HG03575 (cell line): ENCODE data around the gene DIP2C.

Experiments used
- ATAC-seq: cut with Tn5 transposase; IDR thresholded peaks from one replicate; pipeline ENCODE4 v1.9.1; 2021; ENCODE audit not compliant: unreplicated experiment, insufficient number of reproducible peaks, low FRiP score; ENCODE audit errors: extremely low read depth

The DIP2C gene

DNA sequence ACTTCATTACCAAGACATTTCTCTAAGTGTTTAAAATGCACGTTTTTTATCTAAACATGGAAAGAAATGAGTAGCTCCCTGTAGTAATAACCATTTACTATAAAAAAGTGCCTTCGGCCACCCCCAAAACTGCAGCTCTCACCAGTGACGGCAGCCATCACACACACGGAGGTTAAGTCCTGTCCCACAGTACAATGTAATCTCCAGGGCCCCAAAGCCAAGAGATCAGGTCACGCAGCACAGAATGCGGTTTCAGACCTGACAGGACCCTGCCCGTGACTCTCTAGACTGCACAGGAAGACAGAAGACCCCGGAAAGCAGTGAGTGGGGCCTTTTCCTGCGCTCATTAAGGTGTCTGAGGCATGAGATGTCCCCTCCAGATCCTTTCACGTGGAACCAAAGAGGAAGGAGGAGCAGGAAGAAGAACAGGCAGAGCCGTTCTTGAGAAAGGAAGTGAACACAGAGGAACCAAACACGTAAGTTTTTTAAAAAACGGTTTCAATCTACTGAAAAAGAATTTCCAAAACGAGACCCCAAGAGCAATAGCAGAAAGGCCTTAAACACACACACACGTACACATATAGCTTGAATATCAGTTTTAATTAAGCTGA, 428.5 kb downstream of the DIP2C start:
- ATAC-seq, result no peak

DNA sequence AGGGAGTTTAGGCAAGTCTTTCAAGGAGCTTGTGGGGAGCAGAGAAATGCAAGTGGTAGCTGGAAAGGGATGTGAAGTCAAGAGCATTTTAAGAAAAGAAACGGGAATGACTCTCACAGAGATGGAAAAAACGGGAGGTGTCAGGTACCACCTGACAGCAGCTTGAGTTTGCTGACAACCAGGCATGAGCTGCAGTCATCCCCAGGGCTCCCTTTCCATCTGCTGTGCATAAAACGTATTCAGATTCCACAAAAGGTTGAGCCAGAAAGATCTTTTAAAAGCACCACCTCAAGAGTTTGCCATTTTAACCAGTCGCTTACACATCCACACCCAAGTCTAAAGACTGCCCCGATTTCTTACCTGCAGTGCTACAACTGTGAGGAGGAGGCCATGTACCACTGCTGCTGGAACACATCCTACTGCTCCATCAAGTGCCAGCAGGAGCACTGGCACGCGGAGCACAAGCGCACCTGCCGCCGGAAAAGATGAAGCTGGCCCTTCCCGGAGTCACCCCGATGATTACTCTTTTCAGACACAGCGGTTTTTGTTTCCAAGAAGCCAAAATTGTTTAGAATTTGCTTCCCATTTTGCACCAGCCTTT, 437.4 kb downstream of the DIP2C start:
- ATAC-seq, result no peak

DNA sequence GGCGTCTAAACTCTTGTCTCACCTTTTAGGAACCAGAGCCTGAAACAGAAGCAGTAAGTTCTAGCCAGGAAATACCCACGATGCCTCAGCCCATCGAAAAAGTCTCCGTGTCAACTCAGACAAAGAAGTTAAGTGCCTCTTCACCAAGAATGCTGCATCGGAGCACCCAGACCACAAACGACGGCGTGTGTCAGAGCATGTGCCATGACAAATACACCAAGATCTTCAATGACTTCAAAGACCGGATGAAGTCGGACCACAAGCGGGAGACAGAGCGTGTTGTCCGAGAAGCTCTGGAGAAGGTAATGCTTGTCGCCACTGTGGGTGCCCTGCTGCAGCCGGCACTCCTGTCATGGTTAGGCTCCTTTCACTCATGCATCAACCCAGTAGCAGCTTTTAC, 441.2 kb downstream of the DIP2C start:
- ATAC-seq, result no peak

DNA sequence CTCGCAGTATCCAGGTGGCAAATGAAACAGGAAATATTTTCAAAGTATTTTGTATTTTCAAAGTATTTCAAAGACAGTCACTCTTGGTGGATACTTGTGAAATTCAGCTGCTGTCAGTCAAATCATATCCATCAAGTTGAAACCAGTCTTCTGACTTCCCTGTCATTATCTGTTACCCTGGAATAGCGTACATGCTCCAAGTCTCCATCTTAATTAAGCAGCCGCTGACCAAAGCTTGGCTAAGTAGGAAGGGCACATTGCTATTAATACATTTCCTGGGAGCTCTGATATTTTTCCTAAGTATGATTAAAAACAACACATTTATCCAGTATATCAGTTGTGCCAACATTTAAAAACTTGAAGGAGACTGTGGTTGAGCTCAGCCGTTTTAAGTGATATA, 442.0 kb downstream of the DIP2C start:
- ATAC-seq, result no peak

DNA sequence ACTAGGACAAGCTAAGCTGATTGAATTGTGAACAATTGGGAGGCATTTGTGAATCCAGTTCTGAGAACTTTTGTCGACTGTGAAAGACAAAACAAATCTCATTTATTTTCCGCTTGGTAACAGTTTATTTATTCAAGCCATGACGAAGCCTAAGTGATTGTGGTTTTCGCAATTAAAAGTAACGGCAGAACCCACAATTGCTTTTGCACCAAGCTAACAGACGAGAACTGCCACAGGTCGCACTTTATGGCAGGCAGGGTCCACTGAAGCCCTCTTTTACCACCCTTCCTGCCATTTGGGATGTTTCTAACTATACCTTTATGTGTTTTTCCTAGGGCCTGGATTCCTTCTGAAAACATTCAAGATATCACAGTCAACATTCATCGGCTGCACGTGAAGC, 443.0 kb downstream of the DIP2C start:
- no peak for ATAC-seq

DNA sequence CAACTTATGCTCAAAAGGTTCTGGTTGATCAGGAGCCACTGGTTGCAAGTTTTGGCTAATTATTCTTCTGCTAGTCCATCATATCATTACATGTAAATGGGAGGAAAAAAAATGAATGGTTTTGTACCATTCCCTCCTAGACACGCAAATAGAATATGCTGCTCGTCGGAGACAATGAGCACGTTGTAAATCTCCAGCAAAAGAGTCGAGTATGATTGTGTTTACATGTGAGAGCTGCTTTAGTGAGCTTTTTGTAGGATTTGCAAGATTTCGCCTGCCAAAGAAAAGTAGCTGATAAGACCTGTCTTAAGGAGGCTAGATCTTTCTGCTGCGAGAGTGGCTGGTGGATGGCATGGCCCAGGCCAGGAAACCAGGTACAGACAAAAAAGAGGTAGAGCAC, 445.2 kb downstream of the DIP2C start:
- no peak for ATAC-seq

DNA sequence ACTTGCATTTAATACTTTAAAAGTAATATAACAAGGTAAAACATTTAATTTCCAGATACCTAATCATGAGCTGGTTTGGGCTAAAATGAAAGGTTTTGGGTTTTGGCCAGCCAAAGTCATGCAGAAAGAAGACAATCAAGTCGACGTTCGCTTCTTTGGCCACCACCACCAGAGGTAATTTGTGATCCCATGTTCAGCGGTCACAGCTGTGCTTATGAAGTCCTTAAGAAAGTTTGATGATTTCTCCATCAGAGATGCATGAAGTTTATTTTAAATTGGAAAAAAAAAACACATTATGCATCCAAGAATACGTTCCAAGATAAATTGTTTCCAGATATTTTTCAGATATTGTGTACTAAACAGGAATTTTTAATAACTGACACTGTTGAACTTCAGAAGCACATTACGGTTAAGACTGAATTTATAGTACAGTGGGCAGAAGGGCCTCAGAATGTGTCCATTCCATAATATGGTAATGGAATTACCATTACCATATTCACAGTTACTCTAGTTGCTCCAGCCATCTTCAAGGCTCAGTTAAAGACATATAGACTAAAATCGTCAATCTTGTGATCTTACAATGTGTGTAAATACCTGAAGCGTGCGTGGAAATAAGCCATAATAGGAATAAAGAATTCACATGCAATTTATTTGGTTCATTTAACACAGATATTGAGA, 447.4 kb downstream of the DIP2C start:
- ATAC-seq, result no peak

DNA sequence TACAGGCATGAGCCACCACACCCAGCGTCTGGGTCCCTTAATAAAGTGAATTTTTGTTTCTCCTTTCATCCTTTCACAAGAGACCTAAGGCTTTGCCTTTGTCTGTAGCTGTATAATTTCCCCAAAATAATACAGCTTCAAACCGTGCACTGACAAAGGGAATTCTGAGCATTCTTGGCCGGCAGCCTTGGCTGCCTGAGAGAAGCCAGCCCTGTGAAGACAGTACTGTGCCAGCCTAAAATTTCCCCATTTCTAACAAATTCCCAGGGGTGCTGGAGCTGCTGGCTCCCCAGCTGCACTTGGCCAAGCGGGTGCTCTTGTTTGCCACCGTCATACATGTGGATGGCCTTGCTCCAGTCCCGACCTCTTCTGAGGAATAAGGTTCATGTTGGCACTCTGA, 448.0 kb downstream of the DIP2C start:
- ATAC-seq, result no peak

DNA sequence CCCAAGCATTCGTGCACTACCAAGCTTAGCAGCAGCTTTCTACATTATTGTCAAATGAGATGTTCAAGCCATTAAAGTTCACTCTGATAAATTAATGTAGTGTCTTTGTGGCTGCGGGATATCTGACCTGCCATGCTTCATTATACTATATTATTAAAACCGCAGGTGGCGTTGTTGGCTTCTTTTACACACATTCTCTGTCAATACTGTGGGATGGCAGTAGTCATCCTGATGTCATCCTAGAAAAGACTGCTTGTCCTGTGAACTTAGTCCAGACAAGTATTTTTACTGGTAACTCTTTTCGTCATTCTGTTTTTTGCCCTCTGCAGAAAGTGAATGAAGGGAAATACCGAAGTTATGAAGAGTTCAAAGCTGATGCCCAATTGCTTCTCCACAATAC, 450.4 kb downstream of the DIP2C start:
- ATAC-seq, result no peak

DNA sequence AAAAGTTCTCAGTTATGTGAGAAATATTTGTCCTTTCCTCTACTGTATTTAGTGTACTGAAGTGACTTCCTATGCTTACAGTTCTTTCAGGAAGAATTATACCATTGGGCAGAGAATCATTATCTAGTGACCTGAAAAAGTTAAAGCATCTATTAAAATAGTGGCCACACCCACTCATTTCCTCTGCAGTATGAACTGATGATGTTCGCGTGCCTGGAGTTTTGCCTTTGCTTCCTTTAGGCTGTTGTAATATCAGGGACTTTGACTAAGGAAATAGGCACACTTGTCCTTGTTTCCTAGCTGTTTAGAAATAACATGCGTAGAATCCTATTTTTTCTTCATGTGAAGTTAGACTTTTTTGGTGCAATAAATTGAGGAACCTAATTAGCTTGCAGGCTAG, 453.6 kb downstream of the DIP2C start:
- ATAC-seq, result no peak

DNA sequence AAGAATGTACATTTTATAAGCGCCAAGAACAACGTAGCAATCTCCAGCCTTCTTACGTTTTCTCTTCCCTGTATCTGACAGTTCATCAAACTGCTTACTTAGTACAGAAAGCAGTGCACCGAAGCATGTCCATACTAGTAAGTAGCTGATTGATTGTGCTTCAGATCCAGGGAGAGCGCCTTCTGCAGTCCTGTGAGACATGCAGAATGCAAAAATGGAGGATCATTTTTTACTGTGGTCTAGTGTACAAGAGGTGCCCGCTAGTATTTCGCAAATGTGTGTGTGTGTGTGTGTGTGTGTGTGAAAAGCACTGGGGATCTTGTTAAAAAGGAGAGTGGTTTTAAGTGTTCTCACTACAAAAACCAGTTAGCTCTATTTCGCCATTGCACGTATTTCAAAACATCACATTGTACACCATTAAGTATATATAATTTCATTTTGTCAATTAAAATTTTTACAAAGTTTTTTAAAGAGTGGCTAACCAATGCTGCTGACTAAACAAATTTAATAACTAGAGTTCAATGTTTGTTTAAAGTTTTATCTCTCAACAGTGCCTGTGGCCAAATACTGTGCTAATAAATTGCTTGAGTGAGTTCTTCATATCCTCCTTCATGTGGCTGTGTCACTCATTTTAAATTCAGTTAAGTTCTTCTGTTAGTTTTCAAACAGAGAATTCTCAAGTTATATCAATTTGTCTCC, 454.6 kb downstream of the DIP2C start:
- no peak for ATAC-seq

DNA sequence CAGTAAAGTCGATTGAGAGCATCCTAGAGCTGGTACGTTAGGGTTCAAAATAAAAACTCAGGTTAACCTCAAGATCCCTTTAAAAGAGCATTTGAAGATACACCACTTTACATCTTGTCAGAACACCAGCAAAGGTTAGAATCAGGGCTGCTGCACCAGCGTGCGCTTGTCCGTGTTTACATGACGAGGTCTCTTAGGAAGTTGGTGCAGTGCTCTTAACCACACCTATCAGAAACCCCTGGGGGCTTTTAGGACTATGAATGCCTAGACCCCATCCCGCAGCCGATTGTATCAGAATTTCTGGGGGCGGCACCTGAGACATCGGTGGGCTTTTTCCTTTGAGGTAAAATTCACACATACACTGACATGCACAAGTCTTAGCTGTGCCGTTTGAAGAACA, 456.6 kb downstream of the DIP2C start:
- no peak for ATAC-seq

DNA sequence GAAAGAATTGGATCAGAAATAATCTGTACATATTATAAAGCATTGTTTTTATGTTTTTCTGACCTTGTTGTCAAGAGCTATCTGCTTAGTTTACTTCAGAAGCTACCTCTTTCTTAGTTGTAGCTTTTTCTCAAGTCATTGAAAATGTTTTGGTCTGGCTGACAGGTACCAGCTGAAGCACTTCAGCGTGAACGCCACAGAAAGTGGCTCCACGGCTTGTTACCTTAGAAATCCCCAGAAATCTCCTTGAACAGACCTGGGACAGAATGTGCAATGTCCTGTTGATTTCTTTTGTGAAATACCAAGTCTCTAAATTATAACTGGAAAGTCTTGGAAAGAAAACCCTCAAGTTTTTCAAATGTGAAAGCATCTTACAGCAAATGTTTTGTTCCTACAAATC, 457.4 kb downstream of the DIP2C start:
- no peak for ATAC-seq

DNA sequence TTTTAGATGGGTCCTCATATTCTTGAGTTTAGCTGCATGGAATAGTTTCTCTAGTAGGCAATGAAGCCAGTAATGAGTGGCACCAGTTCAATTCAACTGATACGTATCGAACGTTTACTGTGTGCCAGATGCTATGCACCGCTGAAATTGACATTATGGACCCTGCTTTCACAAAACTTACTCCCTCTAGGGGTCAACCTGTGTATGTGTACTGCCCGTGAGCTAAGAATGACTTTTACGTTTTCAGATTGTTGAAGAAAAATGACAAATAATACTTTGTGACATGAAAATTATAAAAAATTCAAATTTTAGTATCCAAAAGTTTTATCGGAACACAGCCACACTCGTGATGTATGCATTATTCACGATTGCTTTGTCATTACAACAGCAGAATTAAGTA, 458.7 kb downstream of the DIP2C start:
- no peak for ATAC-seq

DNA sequence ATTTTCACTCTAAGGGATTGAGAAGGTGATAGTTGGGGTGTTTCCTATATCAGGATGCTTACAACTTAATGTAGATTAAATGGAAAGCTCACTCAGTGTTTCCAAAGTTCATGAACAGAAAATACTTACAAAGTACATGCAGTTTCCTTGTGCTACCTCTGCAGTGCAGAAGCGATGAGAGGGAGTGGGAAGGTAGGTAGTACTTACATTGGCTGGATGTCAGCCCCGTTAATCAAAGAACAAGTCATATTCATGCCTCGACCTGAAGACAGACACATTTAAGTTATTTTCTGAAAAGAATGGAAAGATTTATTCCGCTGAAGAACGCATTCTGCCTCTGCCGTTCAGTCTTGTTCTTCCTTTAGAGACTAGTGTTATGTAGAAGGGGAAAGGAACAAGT, 461.1 kb downstream of the DIP2C start:
- no peak for ATAC-seq

DNA sequence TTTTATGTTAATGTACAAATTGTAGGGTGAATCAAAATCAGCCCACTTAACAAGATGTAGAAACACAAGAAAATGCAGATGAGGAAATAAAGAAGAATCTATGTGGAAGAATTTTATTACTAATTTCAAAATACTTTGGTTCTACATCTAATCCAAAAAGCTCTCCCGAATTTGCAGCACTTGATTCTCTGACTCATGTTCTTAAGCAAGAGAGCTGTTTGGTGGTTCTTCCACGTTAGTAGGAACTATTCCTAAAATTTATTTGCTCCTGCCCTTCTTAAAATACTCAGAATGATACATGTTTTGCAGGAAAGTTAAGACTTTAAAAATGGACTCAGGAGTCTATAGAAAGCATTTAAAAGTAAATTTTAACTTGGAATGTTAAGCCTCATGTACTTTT, 462.5 kb downstream of the DIP2C start:
- no peak for ATAC-seq

DNA sequence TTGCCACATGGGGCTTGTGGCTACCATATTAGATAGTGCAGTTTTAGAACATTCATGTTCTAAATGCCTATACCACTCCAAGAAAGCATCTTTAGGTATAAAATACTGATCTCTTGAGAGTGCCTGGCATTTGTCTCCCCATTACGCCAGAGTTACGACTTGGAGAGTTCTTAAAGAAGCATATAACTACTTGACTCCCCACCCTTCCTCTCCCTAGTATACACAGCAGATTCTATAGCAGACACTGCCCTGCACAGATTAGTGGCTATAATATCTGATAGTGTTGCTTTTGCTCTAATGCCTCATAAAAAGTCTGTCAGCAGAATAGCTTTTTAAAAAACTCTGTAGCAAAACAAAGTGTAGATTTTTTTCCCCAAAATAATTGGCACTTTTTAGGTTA, 463.4 kb downstream of the DIP2C start:
- ATAC-seq, result no peak

DNA sequence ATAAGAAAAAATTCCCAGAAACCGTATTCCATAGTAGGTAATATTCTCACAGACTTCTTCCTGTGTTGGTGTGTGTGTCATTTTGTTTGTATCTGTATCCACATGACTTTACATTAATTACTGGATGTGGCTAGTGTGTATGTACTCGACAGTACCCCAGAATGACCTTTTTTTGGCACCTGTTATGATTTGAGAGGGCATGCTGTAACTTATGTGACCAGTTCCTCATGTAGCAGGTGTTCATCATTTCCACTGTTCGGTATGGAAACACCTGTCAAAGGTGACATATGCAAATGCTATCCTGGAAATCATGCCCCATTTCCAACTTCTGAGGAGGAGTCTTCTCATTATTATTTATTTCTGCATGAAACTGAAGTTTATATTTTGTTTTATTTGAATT, 464.9 kb downstream of the DIP2C start:
- no peak for ATAC-seq
